Body of pancreas (tissue), 4 donors: ENCODE data around the gene ULBP3.

Experiments used
- POLR2A ChIP-seq, 3 donors: fragments of 450-650 bp; IDR thresholded peaks; one replicate each; pipeline ENCODE4 v1.6.1; 2016; ENCODE audit warnings: antibody characterized with exemption in 3 of 3, mild to moderate bottlenecking in 2 of 3
- TF ChIP-seq, protein P1 (sequence below), 7 experiments: fragments of 450-650 bp in 4 of 7; fragments of 200-600 bp in 3 of 7; sonication (generic) in 3 of 7; IDR thresholded peaks; one replicate each; pipeline ENCODE4 v1.5.1; 2016 to 2019; ENCODE audit warnings: antibody characterized with exemption in 7 of 7

DNA sequence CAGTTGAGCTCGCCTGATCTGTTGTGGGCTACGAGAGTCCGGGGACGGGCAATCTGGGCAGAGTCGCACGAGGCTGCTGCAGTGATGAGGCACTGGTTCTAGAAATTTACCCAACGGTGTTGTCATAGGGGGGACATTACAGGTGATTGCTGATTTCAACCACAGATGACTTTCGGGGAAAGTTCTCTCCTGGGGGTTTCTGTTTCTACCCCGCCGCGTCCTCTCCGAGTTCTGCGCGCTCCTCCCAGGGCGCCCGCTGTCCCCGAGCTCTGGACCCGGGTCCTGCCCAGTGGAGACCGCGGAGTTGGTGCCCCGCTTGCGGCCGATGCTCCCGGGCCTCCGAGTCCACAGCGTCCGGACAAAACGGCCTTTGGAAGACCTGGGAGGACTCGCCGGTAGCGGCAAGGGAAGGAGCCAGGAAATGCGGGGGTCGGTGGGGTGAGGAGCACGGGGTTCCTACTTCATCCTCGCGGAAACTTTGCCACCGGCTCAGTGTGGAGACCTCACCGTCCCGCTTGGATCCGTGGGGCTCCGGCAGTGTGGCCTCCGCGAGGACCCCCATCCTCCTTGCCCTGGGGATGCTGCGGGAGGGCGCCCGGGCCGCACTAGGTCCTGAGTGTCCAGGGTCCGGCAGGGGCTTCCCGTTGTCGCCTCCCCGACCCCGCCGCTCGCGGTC is 31.3 kb downstream of the ULBP3 start:
- TF ChIP-seq POLR2A (IDR thresholded peaks at IDR 0.05): no peak
- TF ChIP-seq, protein P1, sequence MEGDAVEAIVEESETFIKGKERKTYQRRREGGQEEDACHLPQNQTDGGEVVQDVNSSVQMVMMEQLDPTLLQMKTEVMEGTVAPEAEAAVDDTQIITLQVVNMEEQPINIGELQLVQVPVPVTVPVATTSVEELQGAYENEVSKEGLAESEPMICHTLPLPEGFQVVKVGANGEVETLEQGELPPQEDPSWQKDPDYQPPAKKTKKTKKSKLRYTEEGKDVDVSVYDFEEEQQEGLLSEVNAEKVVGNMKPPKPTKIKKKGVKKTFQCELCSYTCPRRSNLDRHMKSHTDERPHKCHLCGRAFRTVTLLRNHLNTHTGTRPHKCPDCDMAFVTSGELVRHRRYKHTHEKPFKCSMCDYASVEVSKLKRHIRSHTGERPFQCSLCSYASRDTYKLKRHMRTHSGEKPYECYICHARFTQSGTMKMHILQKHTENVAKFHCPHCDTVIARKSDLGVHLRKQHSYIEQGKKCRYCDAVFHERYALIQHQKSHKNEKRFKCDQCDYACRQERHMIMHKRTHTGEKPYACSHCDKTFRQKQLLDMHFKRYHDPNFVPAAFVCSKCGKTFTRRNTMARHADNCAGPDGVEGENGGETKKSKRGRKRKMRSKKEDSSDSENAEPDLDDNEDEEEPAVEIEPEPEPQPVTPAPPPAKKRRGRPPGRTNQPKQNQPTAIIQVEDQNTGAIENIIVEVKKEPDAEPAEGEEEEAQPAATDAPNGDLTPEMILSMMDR (IDR thresholded peaks at IDR 0.05): no peak
